SK-N-SH treated with all-trans-retinoic acid at 6 μM for 48 hours (cell line): ENCODE results near the gene AKAP10.
"Not testable (repeated sequence)": the region's sequence is repeated elsewhere in the genome, so short reads cannot be mapped to it uniquely, and the experiment has no call there.

Source experiments
- ATAC-seq: fragments of 200-7000 bp; cut with Tn5 transposase; 3 replicates; pipeline ENCODE4 v1.9.1; 2020; ENCODE audit warnings: mild to moderate bottlenecking, moderate library complexity
- ARNTL ChIP-seq: fragments of 450-650 bp; formaldehyde crosslinking; IDR thresholded peaks from 2 replicates; pipeline ENCODE4 v1.5.0; 2020; ENCODE audit warnings: low read depth, mild to moderate bottlenecking, moderate library complexity, borderline replicate concordance
- BACH2 ChIP-seq: fragments of 250-450 bp; sonication (Bioruptor Pico); IDR thresholded peaks from 2 replicates; pipeline ENCODE4 v1.9.0; 2021; ENCODE audit warnings: mild to moderate bottlenecking, borderline replicate concordance
- CREB5 ChIP-seq: fragments of 250-450 bp; sonication (Bioruptor Pico); IDR thresholded peaks from 2 replicates; pipeline ENCODE4 v1.5.1; 2020; ENCODE audit warnings: low read depth, mild to moderate bottlenecking, moderate library complexity
- CSDC2 ChIP-seq: fragments of 250-450 bp; sonication (Bioruptor Pico); IDR thresholded peaks from 2 replicates; pipeline ENCODE4 v1.5.0; 2020; ENCODE audit warnings: mild to moderate bottlenecking, moderate library complexity
- GLIS3 ChIP-seq: fragments of 250-450 bp; sonication (Bioruptor Pico); IDR thresholded peaks from 2 replicates; pipeline ENCODE4 v1.5.0; 2020; ENCODE audit warnings: mild to moderate bottlenecking, moderate library complexity
- ISL1 ChIP-seq: fragments of 250-450 bp; sonication (Bioruptor Pico); IDR thresholded peaks from 2 replicates; pipeline ENCODE4 v2.1.2; 2022; ENCODE audit warnings: mild to moderate bottlenecking, moderate library complexity
- OSR1 ChIP-seq: fragments of 250-450 bp; sonication (Bioruptor Pico); IDR thresholded peaks from 2 replicates; pipeline ENCODE4 v1.8.0; 2022; ENCODE audit warnings: moderate library complexity, mild to moderate bottlenecking, inconsistent platforms
- PPARA ChIP-seq: fragments of 250-450 bp; sonication (Bioruptor Pico); IDR thresholded peaks from 2 replicates; pipeline ENCODE4 v1.5.0; 2020; ENCODE audit warnings: mild to moderate bottlenecking, borderline replicate concordance
- RARB ChIP-seq: fragments of 250-450 bp; sonication (Bioruptor Pico); IDR thresholded peaks from 2 replicates; pipeline ENCODE4 v1.8.0; 2021; ENCODE audit warnings: mild to moderate bottlenecking, moderate library complexity
- TCF4 ChIP-seq: fragments of 250-450 bp; sonication (Bioruptor Pico); IDR thresholded peaks from 2 replicates; pipeline ENCODE4 v1.8.0; 2021; ENCODE audit warnings: mild to moderate bottlenecking, moderate library complexity, borderline replicate concordance
- TOX ChIP-seq: fragments of 250-450 bp; sonication (Bioruptor Pico); IDR thresholded peaks from 2 replicates; pipeline ENCODE4 v1.8.0; 2021; ENCODE audit warnings: mild to moderate bottlenecking, moderate library complexity, borderline replicate concordance
- TSHZ2 ChIP-seq: fragments of 250-450 bp; sonication (Bioruptor Pico); IDR thresholded peaks from 2 replicates; pipeline ENCODE4 v1.5.0; 2020; ENCODE audit warnings: mild to moderate bottlenecking, moderate library complexity
- ZC3H10 ChIP-seq: fragments of 250-450 bp; sonication (Bioruptor Pico); IDR thresholded peaks from 2 replicates; pipeline ENCODE4 v1.5.1; 2021; ENCODE audit warnings: mild to moderate bottlenecking, moderate library complexity
- ZFP3 ChIP-seq: fragments of 250-450 bp; sonication (Bioruptor Pico); IDR thresholded peaks from 2 replicates; pipeline ENCODE4 v1.5.0; 2020; ENCODE audit warnings: mild to moderate bottlenecking, moderate library complexity
- ZFP30 ChIP-seq: fragments of 450-650 bp; formaldehyde crosslinking; IDR thresholded peaks from 2 replicates; pipeline ENCODE4 v1.5.0; 2022; ENCODE audit warnings: mild to moderate bottlenecking, moderate library complexity
- ZNF70 ChIP-seq: fragments of 450-650 bp; formaldehyde crosslinking; IDR thresholded peaks from 2 replicates; pipeline ENCODE4 v1.5.0; 2020; ENCODE audit warnings: mild to moderate bottlenecking, moderate library complexity
- ZNF8 ChIP-seq: fragments of 450-650 bp; formaldehyde crosslinking; IDR thresholded peaks from 2 replicates; pipeline ENCODE4 v1.5.0; 2020; ENCODE audit warnings: mild to moderate bottlenecking, moderate library complexity
- TF ChIP-seq, protein P1 (sequence below): fragments of 250-450 bp; sonication (Bioruptor Pico); IDR thresholded peaks from 2 replicates; pipeline ENCODE4 v1.8.0; 2020; ENCODE audit warnings: mild to moderate bottlenecking, moderate library complexity, borderline replicate concordance
- TF ChIP-seq, protein P2 (sequence below): fragments of 250-450 bp; sonication (Bioruptor Pico); IDR thresholded peaks from 2 replicates; pipeline ENCODE4 v1.8.0; 2021; ENCODE audit warnings: low read depth, mild to moderate bottlenecking, moderate library complexity, borderline replicate concordance

AKAP10 gene

GRCh38 chr17:19896679-19897078, 80.9 kb downstream of the AKAP10 start:
- ATAC-seq: no peak
- no peak for TF ChIP-seq TCF4 (CRISPR knock-in tag)
- no peak for TF ChIP-seq ZC3H10 (CRISPR knock-in tag)
- TF ChIP-seq, protein P1, sequence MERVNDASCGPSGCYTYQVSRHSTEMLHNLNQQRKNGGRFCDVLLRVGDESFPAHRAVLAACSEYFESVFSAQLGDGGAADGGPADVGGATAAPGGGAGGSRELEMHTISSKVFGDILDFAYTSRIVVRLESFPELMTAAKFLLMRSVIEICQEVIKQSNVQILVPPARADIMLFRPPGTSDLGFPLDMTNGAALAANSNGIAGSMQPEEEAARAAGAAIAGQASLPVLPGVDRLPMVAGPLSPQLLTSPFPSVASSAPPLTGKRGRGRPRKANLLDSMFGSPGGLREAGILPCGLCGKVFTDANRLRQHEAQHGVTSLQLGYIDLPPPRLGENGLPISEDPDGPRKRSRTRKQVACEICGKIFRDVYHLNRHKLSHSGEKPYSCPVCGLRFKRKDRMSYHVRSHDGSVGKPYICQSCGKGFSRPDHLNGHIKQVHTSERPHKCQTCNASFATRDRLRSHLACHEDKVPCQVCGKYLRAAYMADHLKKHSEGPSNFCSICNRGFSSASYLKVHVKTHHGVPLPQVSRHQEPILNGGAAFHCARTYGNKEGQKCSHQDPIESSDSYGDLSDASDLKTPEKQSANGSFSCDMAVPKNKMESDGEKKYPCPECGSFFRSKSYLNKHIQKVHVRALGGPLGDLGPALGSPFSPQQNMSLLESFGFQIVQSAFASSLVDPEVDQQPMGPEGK (CRISPR knock-in tag): no peak
- no peak for TF ChIP-seq ZNF70
- no peak for TF ChIP-seq ISL1
- TF ChIP-seq ARNTL: no peak
- no peak for TF ChIP-seq OSR1 (CRISPR knock-in tag)
- no peak for TF ChIP-seq ZFP30 (CRISPR knock-in tag)
- no peak for TF ChIP-seq PPARA
- TF ChIP-seq BACH2 (CRISPR knock-in tag): no peak
- no peak for TF ChIP-seq ZFP3 (CRISPR knock-in tag)

DNA sequence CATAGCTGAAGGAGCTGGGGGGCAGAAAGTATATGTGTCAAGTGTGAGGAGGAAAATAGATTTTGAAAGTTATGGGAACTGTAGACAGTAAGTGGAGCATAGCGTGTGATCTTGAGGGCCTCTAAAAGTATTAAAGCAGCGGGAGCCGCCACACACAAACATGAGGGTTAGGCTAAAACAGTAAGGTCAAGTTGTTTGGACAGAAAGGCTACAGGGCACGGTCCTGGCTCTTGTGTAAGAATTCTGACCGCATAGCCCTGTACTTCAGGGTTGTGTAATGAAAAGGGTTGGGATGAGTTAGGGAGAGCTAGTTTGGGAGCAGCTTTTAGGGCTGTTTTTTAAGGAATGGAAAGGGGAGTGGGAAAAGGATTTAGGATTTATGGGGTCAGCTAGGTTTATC, 87.1 kb downstream of the AKAP10 start:
- not testable (repeated sequence) for ATAC-seq

DNA sequence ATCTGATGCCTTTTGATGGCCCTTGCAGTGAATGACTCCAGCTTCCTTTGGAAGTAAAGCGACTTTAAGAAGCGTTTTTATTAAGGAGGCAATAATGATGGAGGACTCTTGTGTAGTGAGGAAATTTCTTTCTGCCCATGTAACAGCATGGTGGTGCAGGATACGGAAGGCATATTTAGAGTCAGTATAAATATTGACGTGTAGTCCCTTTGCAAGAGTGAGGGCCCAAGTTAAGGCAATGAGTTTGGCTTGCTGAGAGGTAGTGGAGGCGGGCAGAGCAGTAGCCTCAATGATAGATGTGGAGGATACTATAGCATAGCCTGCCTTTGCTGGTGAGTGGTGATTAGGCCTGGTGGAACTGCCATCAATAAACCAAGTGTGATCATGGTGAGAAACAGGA, 87.6 kb downstream of the AKAP10 start:
- not testable (repeated sequence) for ATAC-seq

DNA sequence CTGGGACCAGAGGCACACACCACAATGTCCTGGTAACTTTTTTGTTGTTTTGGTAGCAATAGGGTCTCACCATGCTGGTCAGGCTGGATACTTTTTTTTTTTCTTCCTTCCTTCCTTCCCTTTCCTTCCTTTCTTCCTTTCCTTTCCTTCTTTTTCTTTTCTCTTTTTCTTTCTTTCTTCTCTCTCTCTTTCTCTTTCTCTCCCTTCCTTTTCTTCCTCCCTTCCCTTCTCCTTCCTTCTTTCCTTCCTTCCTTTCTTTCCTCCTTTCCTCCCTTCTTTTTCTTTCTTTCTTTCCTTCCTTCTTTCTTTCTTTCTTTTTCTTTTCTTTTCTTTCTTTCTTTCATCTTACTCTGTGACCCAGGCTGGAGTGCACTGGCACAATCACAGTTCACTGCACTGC, 91.5 kb downstream of the AKAP10 start:
- ATAC-seq: no peak

GRCh38 chr17:19883537-19884215, 94.0 kb downstream of the AKAP10 start:
- ATAC-seq: no peak
- TF ChIP-seq CREB5 (CRISPR knock-in tag) (no peak), GLIS3 (no peak), ZFP3 (CRISPR knock-in tag) (no peak), ZNF8 (CRISPR knock-in tag) (no peak), OSR1 (CRISPR knock-in tag) (no peak), TSHZ2 (CRISPR knock-in tag) (no peak), ARNTL (no peak), RARB (CRISPR knock-in tag) (no peak)
- TF ChIP-seq, protein P2, sequence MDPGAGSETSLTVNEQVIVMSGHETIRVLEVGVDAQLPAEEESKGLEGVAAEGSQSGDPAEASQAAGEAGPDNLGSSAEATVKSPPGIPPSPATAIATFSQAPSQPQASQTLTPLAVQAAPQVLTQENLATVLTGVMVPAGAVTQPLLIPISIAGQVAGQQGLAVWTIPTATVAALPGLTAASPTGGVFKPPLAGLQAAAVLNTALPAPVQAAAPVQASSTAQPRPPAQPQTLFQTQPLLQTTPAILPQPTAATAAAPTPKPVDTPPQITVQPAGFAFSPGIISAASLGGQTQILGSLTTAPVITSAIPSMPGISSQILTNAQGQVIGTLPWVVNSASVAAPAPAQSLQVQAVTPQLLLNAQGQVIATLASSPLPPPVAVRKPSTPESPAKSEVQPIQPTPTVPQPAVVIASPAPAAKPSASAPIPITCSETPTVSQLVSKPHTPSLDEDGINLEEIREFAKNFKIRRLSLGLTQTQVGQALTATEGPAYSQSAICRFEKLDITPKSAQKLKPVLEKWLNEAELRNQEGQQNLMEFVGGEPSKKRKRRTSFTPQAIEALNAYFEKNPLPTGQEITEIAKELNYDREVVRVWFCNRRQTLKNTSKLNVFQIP (CRISPR knock-in tag): no peak

More for the DNA sequence above, 91.5 kb downstream of the AKAP10 start:
- TF ChIP-seq TOX (no peak), TCF4 (CRISPR knock-in tag) (no peak), GLIS3 (no peak), RARB (CRISPR knock-in tag) (no peak), ZFP3 (CRISPR knock-in tag) (no peak), PPARA (no peak), ARNTL (no peak), CSDC2 (no peak)
- TF ChIP-seq, protein P1 (CRISPR knock-in tag): no peak
- TF ChIP-seq, protein P2 (CRISPR knock-in tag): no peak
